Neural progenitor cell (in vitro differentiated cells): ENCODE measurements around the gene HMGCR. TPM values are rescaled to one million over a fixed set of nuclear protein-coding genes. Genes with fewer than 3 reads are reported as not detected.

ENCODE experiments used
- DNase-seq: peaks from one replicate; pipeline ENCODE4 v3.0.0-alpha.2; 2016; ENCODE audit warnings: low spot score
- H2AFZ ChIP-seq: fragments of 200-600 bp; sonication (generic); replicated peaks from 2 replicates; pipeline ENCODE4 v1.6.1; 2016; ENCODE audit warnings: antibody characterized with exemption
- H3F3A ChIP-seq: fragments of 200-600 bp; sonication (generic); 2 replicates; pipeline ENCODE4 v1.6.1; 2016; ENCODE audit warnings: antibody characterized with exemption, low read depth
- H3K27ac ChIP-seq: fragments of 200-600 bp; sonication (generic); 2 replicates; pipeline ENCODE4 v1.5.1; 2016; ENCODE audit warnings: mild to moderate bottlenecking
- H3K27me3 ChIP-seq: fragments of 200-600 bp; sonication (generic); 2 replicates; pipeline ENCODE4 v1.6.1; 2016; ENCODE audit warnings: mild to moderate bottlenecking, moderate library complexity
- H3K36me3 ChIP-seq: fragments of 200-600 bp; sonication (generic); 2 replicates; pipeline ENCODE4 v1.5.1; 2016
- H3K4me1 ChIP-seq: fragments of 200-600 bp; sonication (generic); 2 replicates; pipeline ENCODE4 v1.6.1; 2016; ENCODE audit warnings: mixed run types
- H3K4me2 ChIP-seq: fragments of 200-600 bp; sonication (generic); 2 replicates; pipeline ENCODE4 v1.6.1; 2016
- H3K4me3 ChIP-seq: fragments of 200-600 bp; sonication (generic); 2 replicates; pipeline ENCODE4 v1.5.1; 2016
- H3K79me2 ChIP-seq: fragments of 200-600 bp; sonication (generic); 2 replicates; pipeline ENCODE4 v1.6.1; 2016; ENCODE audit warnings: low read depth
- H3K9ac ChIP-seq: fragments of 200-600 bp; sonication (generic); 2 replicates; pipeline ENCODE4 v1.6.1; 2016
- H3K9me3 ChIP-seq: fragments of 200-600 bp; sonication (generic); 2 replicates; pipeline ENCODE4 v1.5.1; 2016; ENCODE audit warnings: low read depth
- H4K20me1 ChIP-seq: fragments of 200-600 bp; sonication (generic); 2 replicates; pipeline ENCODE4 v1.6.1; 2016; ENCODE audit warnings: low read depth
- H3K27ac Mint-ChIP-seq: 3 replicates; pipeline ENCODE4 v1.8.0; 2021; ENCODE audit warnings: mixed read lengths
- H3K27me3 Mint-ChIP-seq: 2 replicates; pipeline ENCODE4 v1.8.0; 2022; ENCODE audit warnings: low read depth, mild to moderate bottlenecking, inconsistent platforms, moderate library complexity, mixed read lengths; ENCODE audit not compliant: insufficient read depth
- H3K36me3 Mint-ChIP-seq: 3 replicates; pipeline ENCODE4 v1.8.0; 2021; ENCODE audit warnings: mixed read lengths
- H3K4me1 Mint-ChIP-seq: 3 replicates; pipeline ENCODE4 v1.8.0; 2021; ENCODE audit warnings: mixed read lengths
- H3K4me3 Mint-ChIP-seq: 3 replicates; pipeline ENCODE4 v1.8.0; 2021; ENCODE audit warnings: mild to moderate bottlenecking, moderate library complexity, mixed read lengths
- H3K9me3 Mint-ChIP-seq: 3 replicates; pipeline ENCODE4 v1.8.0; 2020; ENCODE audit warnings: mixed read lengths
- CTCF ChIP-seq: fragments of 200-600 bp; sonication (generic); IDR thresholded peaks from 2 replicates; pipeline ENCODE4 v1.5.1; 2017; ENCODE audit warnings: antibody characterized with exemption, mild to moderate bottlenecking
- EZH2 ChIP-seq: fragments of 200-600 bp; sonication (generic); IDR thresholded peaks from 2 replicates; pipeline ENCODE4 v1.6.1; 2017; ENCODE audit warnings: antibody characterized with exemption, mild to moderate bottlenecking, moderate library complexity
- EZH2phosphoT487 ChIP-seq: fragments of 200-600 bp; sonication (generic); IDR thresholded peaks from 2 replicates; pipeline ENCODE4 v1.6.1; 2017; ENCODE audit warnings: antibody characterized with exemption
- total RNA-seq: library from RNA; depleted of rRNA; stranded (reverse); fragments of >200 nt; gene quantifications from 2 replicates; pipeline ENCODE4 v1.2.3, GENCODE V29; 2015; ENCODE audit warnings: low replicate concordance

Gene HMGCR
- total RNA-seq, 1 donor from 2014 or later: 227 TPM

GRCh38 chr5:75364571-75365280 lies 27.7 kb downstream of the HMGCR start:
- Mint-ChIP-seq H3K36me3 (peaks cover 20% of the 10 kb centered on the region), H3K27ac (peak overlapping the region; percentile 10), H3K27me3 (peaks cover 6% of the 10 kb centered on the region), H3K4me1 (peaks cover 31% of the 10 kb centered on the region), H3K9me3 (no peaks in the 10 kb centered on the region), H3K4me3 (no peak overlapping the region)
- Histone ChIP-seq H3K4me3 (no peak overlapping the region), H3K9me3 (no peaks in the 10 kb centered on the region), H3F3A (peaks cover 58% of the 10 kb centered on the region), H3K79me2 (no peaks in the 10 kb centered on the region), H3K4me2 (no peak overlapping the region), H3K9ac (no peak overlapping the region), H3K27me3 (no peaks in the 10 kb centered on the region), H3K4me1 (peaks cover 14% of the 10 kb centered on the region), H4K20me1 (peaks cover 32% of the 10 kb centered on the region), H3K27ac (peak overlapping the region; percentile 34), H2AFZ (no peak overlapping the region), H3K36me3 (peaks cover 10% of the 10 kb centered on the region)
- TF ChIP-seq EZH2 (no peak), EZH2phosphoT487 (no peak), CTCF (no peak)
- DNase-seq: peak; percentile 13

GRCh38 chr5:75365740-75366139 lies 28.7 kb downstream of the HMGCR start:
- DNase-seq: no peak
- H3K36me3 ChIP-seq: peaks cover under 1% of the 10 kb centered on the region
- H3K4me2 ChIP-seq: no peak overlapping the region
- H3K27ac ChIP-seq: no peak overlapping the region
- no peaks in the 10 kb centered on the region for H3K27me3 ChIP-seq
- peaks cover 14% of the 10 kb centered on the region for H3K4me1 ChIP-seq
- no peak overlapping the region for H3K9ac ChIP-seq
- H3K4me3 ChIP-seq: no peak overlapping the region
- no peaks in the 10 kb centered on the region for H3K9me3 ChIP-seq
- Mint-ChIP-seq H3K4me3 (no peak overlapping the region), H3K36me3 (peaks cover 11% of the 10 kb centered on the region), H3K27me3 (peaks cover 6% of the 10 kb centered on the region), H3K27ac (no peak overlapping the region), H3K4me1 (peaks cover 30% of the 10 kb centered on the region), H3K9me3 (no peaks in the 10 kb centered on the region)
- no peak overlapping the region for H2AFZ ChIP-seq
- TF ChIP-seq EZH2phosphoT487: no peak
- TF ChIP-seq EZH2: no peak
- no peak for TF ChIP-seq CTCF
- peaks cover 22% of the 10 kb centered on the region for H4K20me1 ChIP-seq
- H3F3A ChIP-seq: peaks cover 48% of the 10 kb centered on the region
- H3K79me2 ChIP-seq: no peaks in the 10 kb centered on the region

- Mint-ChIP-seq H3K4me1 (peaks cover 28% of the 10 kb centered on the region), H3K27ac (no peak overlapping the region), H3K36me3 (peaks cover 8% of the 10 kb centered on the region), H3K27me3 (peaks cover 8% of the 10 kb centered on the region), H3K4me3 (no peak overlapping the region), H3K9me3 (no peaks in the 10 kb centered on the region)
- H3K36me3 ChIP-seq: no peaks in the 10 kb centered on the region
- no peak overlapping the region for H3K27ac ChIP-seq
- no peak overlapping the region for H3K4me2 ChIP-seq
- H3K9ac ChIP-seq: no peak overlapping the region
- H3K27me3 ChIP-seq: no peaks in the 10 kb centered on the region
- peaks cover 9% of the 10 kb centered on the region for H3K4me1 ChIP-seq
- peaks cover 38% of the 10 kb centered on the region for H3F3A ChIP-seq
- no peak overlapping the region for H3K4me3 ChIP-seq
- H4K20me1 ChIP-seq: peaks cover 14% of the 10 kb centered on the region
- H3K79me2 ChIP-seq: no peaks in the 10 kb centered on the region
- no peak overlapping the region for H2AFZ ChIP-seq
- TF ChIP-seq EZH2: no peak
- TF ChIP-seq EZH2phosphoT487: no peak
- TF ChIP-seq CTCF: no peak
- no peaks in the 10 kb centered on the region for H3K9me3 ChIP-seq
- DNase-seq: no peak
These were observed 29.8 kb downstream of the HMGCR start for GRCh38 chr5:75366787-75367186.
